22Rv1 (cell line): ENCODE measurements around the gene CDKN2B.
"Not testable (repeated sequence)": the region's sequence is repeated elsewhere in the genome, so short reads cannot be mapped to it uniquely, and the experiment has no call there.

ENCODE experiments used
- H3K27ac ChIP-seq: fragments of 450-650 bp; 2 replicates; pipeline ENCODE4 v1.5.1; 2017
- CTCF ChIP-seq: fragments of 450-650 bp; IDR thresholded peaks from 2 replicates; pipeline ENCODE4 v1.5.1; 2017; ENCODE audit warnings: mild to moderate bottlenecking
- ZFX ChIP-seq: fragments of 450-650 bp; IDR thresholded peaks from 2 replicates; pipeline ENCODE4 v1.6.1; 2017; ENCODE audit warnings: antibody characterized with exemption, borderline replicate concordance

Gene CDKN2B

GRCh38 chr9:22008717-22009505 lies at the start of gene CDKN2B:
TSS of gene CDKN2B (minus strand) at chr9:22009305. CDS start at chr9:22008953, 352 bp downstream.
- H3K27ac ChIP-seq = peak within 1 kb of the TSS; percentile 86
- TF ChIP-seq ZFX (no peak), CTCF (peak; percentile 99)

- not testable (repeated sequence) for H3K27ac ChIP-seq
These were observed 48.9 kb upstream of the CDKN2B start for GRCh38 chr9:22057972-22058371.

GRCh38 chr9:22056402-22056801 lies 47.3 kb upstream of the CDKN2B start:
- TF ChIP-seq CTCF = no peak
- H3K27ac ChIP-seq = no peak overlapping the region

GRCh38 chr9:22055090-22055489 lies 46.0 kb upstream of the CDKN2B start:
- TF ChIP-seq CTCF (no peak), ZFX (no peak)
- H3K27ac ChIP-seq = no peak overlapping the region

GRCh38 chr9:22054529-22054928 lies 45.4 kb upstream of the CDKN2B start:
- TF ChIP-seq CTCF = no peak
- TF ChIP-seq ZFX = no peak
- no peak overlapping the region for H3K27ac ChIP-seq

GRCh38 chr9:22054076-22054475 lies 45.0 kb upstream of the CDKN2B start:
- TF ChIP-seq CTCF (no peak), ZFX (no peak)
- H3K27ac ChIP-seq = no peak overlapping the region

GRCh38 chr9:22053178-22053577 lies 44.1 kb upstream of the CDKN2B start:
- TF ChIP-seq CTCF (no peak), ZFX (no peak)
- H3K27ac ChIP-seq = no peak overlapping the region
